HL-60 (cell line): ENCODE data around the gene ARHGAP24.

Experiments used
- DNase-seq, 2 experiments: peaks; one replicate each; pipeline ENCODE4 v3.0.0-alpha.2; 2010 to 2020; ENCODE audit warnings: low read depth in 1 of 2, low spot score in 1 of 2
- H3K27ac ChIP-seq: fragments of 250-450 bp; sonication (Bioruptor Pico); replicated peaks from 2 replicates; pipeline ENCODE4 v1.5.1; 2020; ENCODE audit warnings: mild to moderate bottlenecking, moderate library complexity
- H3K27me3 ChIP-seq: fragments of 250-450 bp; sonication (Bioruptor Pico); 2 replicates; pipeline ENCODE4 v1.5.1; 2021; ENCODE audit warnings: mild to moderate bottlenecking, moderate library complexity; ENCODE audit not compliant: insufficient read depth, poor library complexity, severe bottlenecking
- H3K4me3 ChIP-seq: replicated peaks from 2 replicates; pipeline ENCODE4 v1.5.1; 2011; ENCODE audit warnings: mild to moderate bottlenecking, control low read depth, low read length; ENCODE audit not compliant: insufficient read depth
- CTCF ChIP-seq: IDR thresholded peaks from one replicate; pipeline ENCODE4 v1.5.1; 2011; ENCODE audit warnings: low read length, control low read depth, inconsistent platforms; ENCODE audit not compliant: insufficient read depth
- GABPA ChIP-seq: IDR thresholded peaks from 2 replicates; pipeline ENCODE4 v1.6.1; 2012; ENCODE audit warnings: low read depth
- POLR2AphosphoS5 ChIP-seq: IDR thresholded peaks from 2 replicates; pipeline ENCODE4 v1.6.1; 2012; ENCODE audit warnings: low read depth
- REST ChIP-seq: IDR thresholded peaks from 2 replicates; pipeline ENCODE4 v1.6.1; 2012; ENCODE audit warnings: low read depth; ENCODE audit not compliant: insufficient replicate concordance
- SPI1 ChIP-seq: IDR thresholded peaks from 2 replicates; pipeline ENCODE4 v1.6.1; 2012; ENCODE audit warnings: low read depth, mild to moderate bottlenecking, borderline replicate concordance

The ARHGAP24 gene

GRCh38 chr4:85808104-85808503 is 333.2 kb downstream of the ARHGAP24 start:
- H3K27me3 ChIP-seq, result peaks cover 3% of the 10 kb centered on the region
- no peak overlapping the region for H3K27ac ChIP-seq
- no peak overlapping the region for H3K4me3 ChIP-seq
- DNase-seq, result no peak
- TF ChIP-seq CTCF, result no peak
- TF ChIP-seq POLR2AphosphoS5, result no peak
- no peak for TF ChIP-seq GABPA
- no peak for TF ChIP-seq SPI1
- no peak for TF ChIP-seq REST

GRCh38 chr4:85808864-85809263 is 333.9 kb downstream of the ARHGAP24 start:
- Histone ChIP-seq H3K27ac (no peak overlapping the region), H3K4me3 (no peak overlapping the region), H3K27me3 (peaks cover 3% of the 10 kb centered on the region)
- TF ChIP-seq GABPA (no peak), POLR2AphosphoS5 (no peak), CTCF (no peak)
- no peak for DNase-seq

GRCh38 chr4:85812776-85813175 is 337.8 kb downstream of the ARHGAP24 start:
- Histone ChIP-seq H3K4me3 (no peak overlapping the region), H3K27me3 (peaks cover 3% of the 10 kb centered on the region), H3K27ac (no peak overlapping the region)
- DNase-seq, result no peak
- TF ChIP-seq CTCF (no peak), SPI1 (no peak), REST (no peak), POLR2AphosphoS5 (no peak), GABPA (no peak)

- no peak overlapping the region for H3K4me3 ChIP-seq
- no peak for TF ChIP-seq POLR2AphosphoS5
- TF ChIP-seq CTCF, result no peak
- TF ChIP-seq REST, result no peak
- TF ChIP-seq GABPA, result no peak
- no peak for TF ChIP-seq SPI1
- H3K27me3 ChIP-seq, result no peaks in the 10 kb centered on the region
- H3K27ac ChIP-seq, result no peak overlapping the region
- DNase-seq, result no peak
Observed at GRCh38 chr4:85815796-85816459, 341.0 kb downstream of the ARHGAP24 start.
